Tibial nerve (tissue), 4 donors: ENCODE results near the gene TECPR2. TPM values are rescaled to one million over a fixed set of nuclear protein-coding genes. Genes with fewer than 3 reads are reported as not detected.
"Not testable (repeated sequence)": the region's sequence is repeated elsewhere in the genome, so short reads cannot be mapped to it uniquely, and the experiment has no call there.

ENCODE experiments used
- DNase-seq, 2 donors: peaks; one replicate each; pipeline ENCODE4 v3.0.0-alpha.2; 2019; ENCODE audit warnings: low spot score in 2 of 2
- H3K27ac ChIP-seq, 4 donors: fragments of 200-600 bp; sonication (generic) in 3 of 4; one replicate each; pipeline ENCODE4 v1.5.1; 2017 to 2019; ENCODE audit warnings: mild to moderate bottlenecking in 1 of 4
- H3K27me3 ChIP-seq, 2 donors: fragments of 200-600 bp; sonication (generic) in 1 of 2; one replicate each; pipeline versions ENCODE4 v1.5.1 to v1.6.0; 2017 to 2019
- H3K36me3 ChIP-seq, 3 donors: fragments of 200-600 bp; sonication (generic); one replicate each; pipeline ENCODE4 v1.5.1; 2018 to 2019
- H3K4me1 ChIP-seq, 4 donors: fragments of 200-600 bp; sonication (generic) in 3 of 4; one replicate each; pipeline ENCODE4 v1.5.1; 2017 to 2019
- H3K4me3 ChIP-seq, 4 donors: fragments of 200-600 bp; sonication (generic) in 3 of 4; one replicate each; pipeline ENCODE4 v1.5.1; 2017 to 2019; ENCODE audit warnings: mild to moderate bottlenecking in 1 of 4, moderate library complexity in 1 of 4
- H3K9me3 ChIP-seq, 4 donors: fragments of 200-600 bp; sonication (generic) in 3 of 4; one replicate each; pipeline ENCODE4 v1.5.1; 2017 to 2019
- CTCF ChIP-seq, 5 experiments: fragments of 200-600 bp in 3 of 5; fragments of 450-650 bp in 2 of 5; sonication (generic) in 3 of 5; IDR thresholded peaks; one replicate each; pipeline ENCODE4 v1.5.1; 2016 to 2019; ENCODE audit warnings: antibody characterized with exemption in 5 of 5, mild to moderate bottlenecking in 3 of 5, moderate library complexity in 2 of 5
- EP300 ChIP-seq, 2 donors: sonication (generic); formaldehyde crosslinking; IDR thresholded peaks; one replicate each; pipeline ENCODE4 v1.6.1; 2017; ENCODE audit warnings: antibody characterized with exemption in 2 of 2, mild to moderate bottlenecking in 1 of 2
- POLR2A ChIP-seq, 2 donors: fragments of 450-650 bp; IDR thresholded peaks; one replicate each; pipeline ENCODE4 v1.6.1; 2017; ENCODE audit warnings: antibody characterized with exemption in 2 of 2, mild to moderate bottlenecking in 2 of 2, moderate library complexity in 2 of 2
- WGBS, 2 donors: methylation state at CpG; one replicate each; pipeline ENCODE4 v1.1.5; 2018; 5-methylcytosine and 5-hydroxymethylcytosine counted together
- small RNA-seq: library from RNA; depleted of rRNA; stranded (forward); fragments of <200 nt; gene quantifications from one replicate; pipeline ENCODE3, GENCODE V24; 2016
- total RNA-seq, 4 donors: library from RNA; depleted of rRNA; stranded (reverse); fragments of >200 nt; gene quantifications; one replicate each; pipeline ENCODE4 v1.1.0, GENCODE V29; 2016

TECPR2 gene
- total RNA-seq, 4 donors from 2014 or later, result 21.2 to 77.7 (median 32.8) TPM

GRCh38 chr14:102545461-102546265 lies 182.9 kb downstream of the TECPR2 start:
- Histone ChIP-seq H3K27ac (peak overlapping the region in 1 of 4 donors; percentile 72), H3K36me3 (no peaks in the 10 kb centered on the region), H3K9me3 (peaks cover 0 to 6% (median 0%) of the 10 kb centered on the region in 4 donors), H3K4me3 (peak overlapping the region in 1 of 4 donors; percentile 5), H3K4me1 (peaks cover 0 to 17% (median 11%) of the 10 kb centered on the region in 4 donors), H3K27me3 (peaks cover 0 to 71% of the 10 kb centered on the region in 2 donors)
- no peak for DNase-seq
- TF ChIP-seq CTCF (IDR thresholded peaks at IDR 0.05) (no peak), EP300 (IDR thresholded peaks at IDR 0.05) (no peak), POLR2A (IDR thresholded peaks at IDR 0.05) (no peak)
- WGBS, 2 donors, result 42 to 49% methylated on average over 29 of the region's 29 CpGs

GRCh38 chr14:102548616-102549240 lies 186.0 kb downstream of the TECPR2 start:
- Histone ChIP-seq H3K27me3 (peaks cover 0 to 54% of the 10 kb centered on the region in 2 donors), H3K4me3 (no peak overlapping the region)
- WGBS, 2 donors, result 41 to 45% methylated on average over 3 of the region's 3 CpGs

GRCh38 chr14:102550927-102551401 lies 188.2 kb downstream of the TECPR2 start:
- 63 to 71% methylated on average over 3 of the region's 3 CpGs for WGBS, 2 donors
- not testable (repeated sequence) for H3K4me3 ChIP-seq, H3K9me3 ChIP-seq, DNase-seq, H3K36me3 ChIP-seq, H3K27ac ChIP-seq
- Histone ChIP-seq H3K4me1 (peaks cover 0 to 14% (median 0%) of the 10 kb centered on the region in 4 donors), H3K27me3 (peaks cover 0 to 32% of the 10 kb centered on the region in 2 donors)

More at GRCh38 chr14:102548616-102549240, 186.0 kb downstream of the TECPR2 start:
- H3K27ac ChIP-seq, result no peak overlapping the region
- H3K9me3 ChIP-seq, result peaks cover 0 to 6% (median 0%) of the 10 kb centered on the region in 4 donors
- peaks cover 0 to 21% (median 11%) of the 10 kb centered on the region in 4 donors for H3K4me1 ChIP-seq
- TF ChIP-seq CTCF (IDR thresholded peaks at IDR 0.05) (no peak), POLR2A (IDR thresholded peaks at IDR 0.05) (no peak), EP300 (IDR thresholded peaks at IDR 0.05) (no peak)
- H3K36me3 ChIP-seq, result no peaks in the 10 kb centered on the region
- DNase-seq, result no peak

Small RNA genes lying within 50 kb of the gene (small RNA-seq; reads per million reads assigned to genes)
- gene MIR4309, result not detected

Other genes with a start within 250 kb of the TECPR2 start
- gene WDR20, start 223.0 kb upstream of the TECPR2 start, total RNA-seq, result 10 to 100 TPM; 15.0 to 26.7 (median 18.3) TPM
- 10 to 100 TPM; 27.6 to 29.3 (median 28.8) TPM for gene MOK, start 57.8 kb upstream of the TECPR2 start, total RNA-seq
- gene ZNF839, start 43.2 kb upstream of the TECPR2 start, total RNA-seq, result 10 to 100 TPM; 10.6 to 19.9 (median 13.8) TPM
- 10 to 100 TPM; 21.2 to 40.2 (median 31.2) TPM for gene CINP, start 51 bp upstream of the TECPR2 start, total RNA-seq
- 10 to 100 TPM; 11.4 to 39.3 (median 26.2) TPM for gene ANKRD9, start 146.8 kb downstream of the TECPR2 start, total RNA-seq
- 10 to 100 TPM in 2 of 4 donors, 1 to 10 TPM in 2; 6.3 to 12.8 (median 10.0) TPM for gene RCOR1, start 229.7 kb downstream of the TECPR2 start, total RNA-seq